ENCODE measurements around the gene COL28A1. TPM values are rescaled to one million over a fixed set of nuclear protein-coding genes. Genes with fewer than 3 reads are reported as not detected.

Gene COL28A1
- total RNA-seq, 4 donors from 2014 or later: 15.1 to 23.7 (median 18.3) TPM

DNA sequence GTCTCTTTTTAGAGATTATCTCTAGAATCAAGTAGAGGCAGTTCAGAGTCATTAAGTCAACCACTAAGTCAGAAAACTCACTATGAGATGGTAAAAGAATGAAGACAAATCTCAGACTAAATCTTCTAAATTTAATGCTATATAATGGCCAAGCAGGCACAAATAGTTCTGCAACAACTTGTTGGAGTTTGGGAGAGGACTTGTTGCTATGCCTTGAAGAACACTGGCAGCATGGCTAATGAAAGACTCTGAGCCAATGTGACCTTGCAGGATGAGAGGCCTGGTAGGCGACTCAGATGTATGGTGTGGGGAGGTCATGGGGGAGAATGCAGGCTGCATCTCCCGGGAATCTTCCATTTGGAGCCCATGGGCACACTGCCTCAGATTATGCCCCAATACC is 224.7 kb downstream of the COL28A1 start:
- Histone ChIP-seq H3K27me3 (peaks cover 0 to 5% (median 0%) of the 10 kb centered on the region in 4 donors), H3K36me3 (no peaks in the 10 kb centered on the region), H3K4me3 (no peak overlapping the region), H3K4me1 (no peaks in the 10 kb centered on the region), H3K27ac (replicated peaks in 1 of 4) (no peak overlapping the region), H3K9me3 (no peaks in the 10 kb centered on the region)
- DNase-seq (ENCODE audit: extremely low spot score): no peak
- intact Hi-C loops (cut with DNase I): no loop called here
- TF ChIP-seq EP300 (IDR thresholded peaks at IDR 0.05) (no peak), POLR2A (IDR thresholded peaks at IDR 0.05; ENCODE audit: low read depth) (no peak), POLR2AphosphoS5 (IDR thresholded peaks at IDR 0.05) (no peak)
- TF ChIP-seq, protein P1, sequence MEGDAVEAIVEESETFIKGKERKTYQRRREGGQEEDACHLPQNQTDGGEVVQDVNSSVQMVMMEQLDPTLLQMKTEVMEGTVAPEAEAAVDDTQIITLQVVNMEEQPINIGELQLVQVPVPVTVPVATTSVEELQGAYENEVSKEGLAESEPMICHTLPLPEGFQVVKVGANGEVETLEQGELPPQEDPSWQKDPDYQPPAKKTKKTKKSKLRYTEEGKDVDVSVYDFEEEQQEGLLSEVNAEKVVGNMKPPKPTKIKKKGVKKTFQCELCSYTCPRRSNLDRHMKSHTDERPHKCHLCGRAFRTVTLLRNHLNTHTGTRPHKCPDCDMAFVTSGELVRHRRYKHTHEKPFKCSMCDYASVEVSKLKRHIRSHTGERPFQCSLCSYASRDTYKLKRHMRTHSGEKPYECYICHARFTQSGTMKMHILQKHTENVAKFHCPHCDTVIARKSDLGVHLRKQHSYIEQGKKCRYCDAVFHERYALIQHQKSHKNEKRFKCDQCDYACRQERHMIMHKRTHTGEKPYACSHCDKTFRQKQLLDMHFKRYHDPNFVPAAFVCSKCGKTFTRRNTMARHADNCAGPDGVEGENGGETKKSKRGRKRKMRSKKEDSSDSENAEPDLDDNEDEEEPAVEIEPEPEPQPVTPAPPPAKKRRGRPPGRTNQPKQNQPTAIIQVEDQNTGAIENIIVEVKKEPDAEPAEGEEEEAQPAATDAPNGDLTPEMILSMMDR (IDR thresholded peaks at IDR 0.05): no peak
- WGBS: 84% methylated on average over 2 of the region's 2 CpGs

DNA sequence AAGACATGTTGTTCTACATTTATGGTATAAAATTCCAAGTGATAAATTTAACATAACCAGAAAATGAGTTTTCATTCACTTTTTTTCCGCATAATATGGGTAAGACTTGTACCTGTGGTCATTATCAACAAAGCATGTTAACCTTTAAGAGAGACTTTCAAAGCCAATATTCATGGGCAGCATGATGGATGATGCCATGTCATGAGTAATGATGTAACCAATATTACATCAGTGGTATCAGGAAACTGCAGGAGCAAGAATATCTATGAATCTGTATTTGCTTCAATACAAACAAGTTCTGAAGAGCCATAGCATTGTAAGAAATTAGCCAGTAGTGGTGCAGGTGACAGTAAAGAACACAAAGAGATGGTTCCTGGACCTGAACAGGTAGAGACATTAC is 226.5 kb downstream of the COL28A1 start:
- Histone ChIP-seq H3K4me3 (no peak overlapping the region), H3K27me3 (no peaks in the 10 kb centered on the region), H3K36me3 (no peaks in the 10 kb centered on the region), H3K9me3 (no peaks in the 10 kb centered on the region), H3K27ac (replicated peaks in 1 of 4) (no peak overlapping the region), H3K4me1 (no peaks in the 10 kb centered on the region)
- TF ChIP-seq POLR2A (IDR thresholded peaks at IDR 0.05; ENCODE audit: low read depth) (no peak), EP300 (IDR thresholded peaks at IDR 0.05) (no peak), POLR2AphosphoS5 (IDR thresholded peaks at IDR 0.05) (no peak)
- TF ChIP-seq, protein P1 (IDR thresholded peaks at IDR 0.05): no peak
- WGBS: 97% methylated on average over 1 of the region's 1 CpG
- DNase-seq (ENCODE audit: extremely low spot score): no peak
- intact Hi-C loops (cut with DNase I): no loop called here

Other genes with a start within 250 kb of the COL28A1 start
- gene MIOS, start 31.0 kb upstream of the COL28A1 start, total RNA-seq: 10 to 100 TPM; 17.5 to 32.5 (median 25.7) TPM
- 10 to 100 TPM in 2 of 4 donors, 1 to 10 TPM in 2; 6.1 to 11.2 (median 9.3) TPM for gene UMAD1, start 104.9 kb upstream of the COL28A1 start, total RNA-seq
- gene RPA3, start 182.7 kb upstream of the COL28A1 start, total RNA-seq: 10 to 100 TPM; 11.5 to 22.0 (median 16.3) TPM